ENCODE results near the gene RFLNA.

GRCh38 chr12:124335426-124336183, 40.7 kb downstream of the RFLNA start:
- TF ChIP-seq EZH2phosphoT487 (IDR thresholded peaks at IDR 0.05; ENCODE audit: insufficient read depth, low read depth) (no peak), EZH2 (IDR thresholded peaks at IDR 0.05; ENCODE audit: insufficient read depth, poor library complexity, severe bottlenecking) (no peak)
